CD4-positive, alpha-beta T cell (primary cell): Measurements from ENCODE around the gene EID2. TPM values are rescaled to one million over a fixed set of nuclear protein-coding genes. Genes with fewer than 3 reads are reported as not detected.

Experiments used
- ATAC-seq: fragments of 200-7000 bp; cut with Tn5 transposase; one replicate; pipeline ENCODE4 v1.10.0; 2022; ENCODE audit warnings: mild to moderate bottlenecking; ENCODE audit not compliant: poor library complexity
- CTCF ChIA-PET: fragments of 350-600 bp; sonication (Branson Sonifier 250); formaldehyde crosslinking; loops from one replicate; lab custom pipeline; 2021; ENCODE audit warnings: antibody characterized with exemption, inconsistent platforms; lab: Charles Lee
- POLR2A ChIA-PET: fragments of 350-600 bp; sonication (Branson Sonifier 250); formaldehyde crosslinking; loops from one replicate; lab custom pipeline; 2021; ENCODE audit warnings: antibody characterized with exemption, inconsistent platforms; lab: Charles Lee
- DNase-seq, 14 experiments: peaks; one replicate each; pipeline ENCODE4 v3.0.0-alpha.2; 2013 to 2020; ENCODE audit warnings: mixed read lengths in 2 of 14
- H3K27ac ChIP-seq, 2 donors: one replicate each; pipeline versions ENCODE4 v1.5.1 to v1.7.0; 2013; ENCODE audit warnings: low read length in 2 of 2, low read depth in 1 of 2, mild to moderate bottlenecking in 1 of 2
- H3K27me3 ChIP-seq, 2 experiments: 1 replicate in 1 of 2; 2 replicates in 1 of 2; pipeline versions ENCODE4 v1.6.1 to v1.7.0; 2013; ENCODE audit warnings: low read length in 2 of 2, control low read depth in 1 of 2, mild to moderate bottlenecking in 1 of 2, moderate library complexity in 1 of 2; ENCODE audit not compliant: insufficient read depth in 2 of 2, control insufficient read depth in 1 of 2
- H3K36me3 ChIP-seq: one replicate; pipeline ENCODE4 v1.6.1; 2013; ENCODE audit warnings: low read length, control low read depth; ENCODE audit not compliant: insufficient read depth
- H3K4me1 ChIP-seq: one replicate; pipeline ENCODE4 v1.6.1; 2013; ENCODE audit warnings: low read length, control low read depth; ENCODE audit not compliant: insufficient read depth
- H3K4me3 ChIP-seq: one replicate; pipeline ENCODE4 v1.5.1; 2013; ENCODE audit warnings: mild to moderate bottlenecking, low read length, moderate library complexity
- H3K9me3 ChIP-seq, 2 experiments: 1 replicate in 1 of 2; 2 replicates in 1 of 2; pipeline versions ENCODE4 v1.6.1 to v1.7.0; 2013; ENCODE audit warnings: low read length in 2 of 2, mild to moderate bottlenecking in 2 of 2, control low read depth in 1 of 2, moderate library complexity in 1 of 2; ENCODE audit not compliant: control insufficient read depth in 1 of 2, insufficient read depth in 1 of 2
- H3K27ac Mint-ChIP-seq: one replicate; pipeline ENCODE4 v1.8.0; 2020; ENCODE audit warnings: mixed read lengths
- H3K27me3 Mint-ChIP-seq: one replicate; pipeline ENCODE4 v1.8.0; 2021; ENCODE audit warnings: mixed read lengths
- H3K36me3 Mint-ChIP-seq: one replicate; pipeline ENCODE4 v1.8.0; 2021; ENCODE audit warnings: low read depth, mixed read lengths
- H3K4me1 Mint-ChIP-seq: one replicate; pipeline ENCODE4 v1.8.0; 2021; ENCODE audit warnings: low read depth, mixed read lengths
- H3K4me3 Mint-ChIP-seq: one replicate; pipeline ENCODE4 v1.8.0; 2020; ENCODE audit warnings: mild to moderate bottlenecking, mixed read lengths
- H3K9me3 Mint-ChIP-seq: one replicate; pipeline ENCODE4 v1.8.0; 2020; ENCODE audit warnings: mixed read lengths
- CTCF ChIP-seq: fragments of 200-600 bp; IDR thresholded peaks from one replicate; pipeline ENCODE4 v1.8.0; 2022; ENCODE audit warnings: antibody characterized with exemption, mild to moderate bottlenecking
- intact Hi-C, 2 experiments: fragments of 100-400 bp; cut with DNase I in 1 of 2; cut with micrococcal nuclease in 1 of 2; formaldehyde crosslinking; loops; one replicate each; pipeline versions ENCODE4 v1.15.1 to v1.9.0; 2023 to 2025; cut with DNase I, micrococcal nuclease
- total RNA-seq, 174 experiments: library from RNA in 2 of 174; stranded (reverse) in 2 of 174; gene quantifications; one replicate each; pipeline ENCODE4 v1.2.3 and lab custom pipeline; 2021 to 2026

EID2 gene
- total RNA-seq, 2 experiments from 2014 or later: 17.2 to 18.1 TPM

- no peak for DNase-seq
- peaks cover 59% of the 10 kb centered on the region for H3K36me3 Mint-ChIP-seq
- ATAC-seq: no peak
- no peak overlapping the region for H3K4me3 Mint-ChIP-seq
- no peaks in the 10 kb centered on the region for H3K9me3 Mint-ChIP-seq
- ChIA-PET POLR2A (interaction anchor here (0.9 kb wide), 1 partner anchor 9 kb away, joined by 3 read pairs; the partner anchor contains the start of gene TIMM50), CTCF (no interaction called here)
- Histone ChIP-seq H3K36me3 (peaks cover 54% of the 10 kb centered on the region), H3K4me1 (no peaks in the 10 kb centered on the region), H3K27ac (no peak overlapping the region), H3K4me3 (no peak overlapping the region), H3K9me3 (no peaks in the 10 kb centered on the region), H3K27me3 (no peaks in the 10 kb centered on the region)
- H3K27me3 Mint-ChIP-seq: no peaks in the 10 kb centered on the region
- intact Hi-C loops: no loop called here
- H3K27ac Mint-ChIP-seq: no peak overlapping the region
- TF ChIP-seq CTCF: no peak
- H3K4me1 Mint-ChIP-seq: no peaks in the 10 kb centered on the region
These were observed 50.2 kb downstream of the EID2 start for GRCh38 chr19:39489756-39490155.

Other genes starting within 250 kb of the EID2 start
- not detected for gene IFNL1, start 243.8 kb downstream of the EID2 start, total RNA-seq
- gene LRFN1, start 219.3 kb downstream of the EID2 start, total RNA-seq: 1 to 10 TPM; 2.3 to 2.6 TPM
- gene GMFG, start 204.1 kb downstream of the EID2 start, total RNA-seq: 100 to 1,000 TPM; 352 to 367 TPM
- gene SAMD4B, start 197.7 kb downstream of the EID2 start, total RNA-seq: 10 to 100 TPM; 65.0 to 66.9 TPM
- 100 to 1,000 TPM in 1 of 2 experiments, 10 to 100 TPM in 1; 99.6 to 101 TPM for gene PAF1, start 149.1 kb downstream of the EID2 start, total RNA-seq
- gene MED29, start 148.8 kb downstream of the EID2 start, total RNA-seq: 10 to 100 TPM; 45.0 to 46.1 TPM
- gene ZFP36, start 133.3 kb downstream of the EID2 start, total RNA-seq: 1,000 to 10,000 TPM; 1,278 to 1,362 TPM
- gene PLEKHG2, start 127.5 kb downstream of the EID2 start, total RNA-seq: 10 to 100 TPM; 80.6 to 81.4 TPM
- gene RPS16, start 104.2 kb downstream of the EID2 start, total RNA-seq: 1,000 to 10,000 TPM; 4,625 to 4,839 TPM
- 100 to 1,000 TPM; 322 to 333 TPM for gene SUPT5H, start 94.6 kb downstream of the EID2 start, total RNA-seq
- gene TIMM50, start 59.3 kb downstream of the EID2 start, total RNA-seq: 10 to 100 TPM; 38.3 to 43.4 TPM
- not detected for gene DLL3, start 41.2 kb downstream of the EID2 start, total RNA-seq
- gene SELENOV, start 25.0 kb downstream of the EID2 start, total RNA-seq: not detected
- gene EID2B, start 7.3 kb downstream of the EID2 start, total RNA-seq: 1 to 10 TPM; 5.0 to 5.1 TPM
- gene LGALS13, start 62.4 kb upstream of the EID2 start, total RNA-seq: not detected
- not detected for gene LGALS16, start 115.8 kb upstream of the EID2 start, total RNA-seq
- not detected for gene LGALS14, start 164.3 kb upstream of the EID2 start, total RNA-seq
- gene CLC, start 197.9 kb upstream of the EID2 start, total RNA-seq: not detected
- gene LEUTX, start 238.7 kb upstream of the EID2 start, total RNA-seq: not detected